Fibroblast of skin of right quadriceps (primary cell): ENCODE measurements around the gene TPM3.
"Not testable (repeated sequence)": the region's sequence is repeated elsewhere in the genome, so short reads cannot be mapped to it uniquely, and the experiment has no call there.

Experiments used
- DNase-seq: peaks from one replicate; pipeline ENCODE4 v3.0.0-alpha.2; 2013

TPM3 gene

GRCh38 chr1:154205778-154206177 lies 13.9 kb upstream of the TPM3 start:
- DNase-seq = not testable (repeated sequence)

DNA sequence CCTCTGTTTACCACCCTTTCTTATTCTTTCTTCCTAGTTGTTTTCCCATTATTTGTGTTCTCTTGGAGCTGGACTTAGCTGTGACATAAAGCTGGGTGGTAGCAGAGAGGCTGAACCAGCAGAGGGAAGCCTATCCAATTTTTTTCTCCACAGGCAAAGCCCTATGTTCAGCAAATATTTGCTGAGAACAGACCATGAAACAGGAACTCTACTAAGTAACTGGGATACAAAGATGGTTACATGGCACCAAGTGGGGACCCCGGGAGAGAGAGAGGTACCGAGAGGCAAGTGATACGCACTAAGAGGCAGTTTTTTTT lies 7.6 kb upstream of the TPM3 start:
- DNase-seq = no peak

GRCh38 chr1:154198756-154199562 lies 7.1 kb upstream of the TPM3 start:
- DNase-seq = peak; percentile 54

DNA sequence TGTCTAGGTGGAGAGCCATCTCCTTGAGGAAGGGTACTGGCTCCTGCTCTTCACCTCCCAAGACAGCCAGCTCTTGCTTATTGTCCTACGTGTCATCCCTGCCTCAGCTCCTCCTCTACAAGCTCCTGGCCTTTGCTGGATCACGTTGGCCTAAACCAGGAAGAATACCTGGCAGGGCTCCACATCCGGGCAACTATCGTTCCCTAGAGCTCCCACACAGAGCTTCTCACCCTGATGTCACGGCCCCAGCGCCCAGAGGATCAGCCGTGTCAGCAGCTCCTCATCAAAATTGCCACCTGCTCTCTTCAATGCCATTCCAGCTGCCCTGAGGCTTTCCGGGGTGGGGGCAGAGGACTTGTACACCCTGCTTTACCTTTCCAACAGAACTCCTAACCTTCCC lies 1.9 kb upstream of the TPM3 start:
- DNase-seq = no peak

DNA sequence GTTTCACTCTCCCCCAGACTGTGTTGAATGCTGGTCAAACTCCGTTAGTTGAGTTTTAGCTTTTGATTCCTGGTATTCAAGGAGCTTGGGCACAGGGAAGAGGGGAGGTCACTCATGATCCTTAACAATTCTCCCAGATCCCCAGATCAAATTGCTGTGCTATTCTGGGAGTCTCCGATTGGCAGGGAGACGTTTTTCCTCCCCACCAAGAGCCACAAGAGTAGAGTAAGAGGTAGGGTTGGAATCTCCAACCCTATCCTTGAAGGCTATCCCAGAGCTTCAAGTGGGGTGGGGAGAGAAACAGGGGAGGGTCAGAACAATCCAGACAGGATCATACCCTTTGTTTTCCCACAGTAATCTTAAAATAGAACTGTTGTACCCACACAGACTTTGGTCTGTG lies 576 bp upstream of the TPM3 start:
- no peak for DNase-seq

- no peak for DNase-seq
These were observed 1.4 kb downstream of the TPM3 start for GRCh38 chr1:154190550-154190949.

GRCh38 chr1:154186852-154187501 lies 4.9 kb downstream of the TPM3 start:
- no peak for DNase-seq

DNA sequence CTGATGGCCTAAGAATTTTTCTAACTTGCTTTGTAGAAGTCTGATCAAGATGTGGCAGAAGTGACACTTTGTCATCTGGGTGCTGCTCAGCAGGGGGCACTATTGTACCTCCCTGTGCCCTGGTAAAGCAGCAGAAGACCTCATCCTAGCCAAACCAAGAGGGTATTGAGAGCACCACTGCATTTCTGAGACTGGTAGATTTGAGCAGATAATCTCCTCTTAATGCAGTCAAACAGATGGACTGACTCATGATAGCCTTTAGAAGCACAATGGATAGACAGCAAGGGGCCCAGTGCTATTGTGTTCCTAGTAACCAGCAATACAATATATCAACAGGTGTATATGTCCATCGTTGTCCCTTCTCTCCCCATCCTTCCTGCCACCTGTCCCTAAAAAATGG lies 5.7 kb downstream of the TPM3 start:
- no peak for DNase-seq

DNA sequence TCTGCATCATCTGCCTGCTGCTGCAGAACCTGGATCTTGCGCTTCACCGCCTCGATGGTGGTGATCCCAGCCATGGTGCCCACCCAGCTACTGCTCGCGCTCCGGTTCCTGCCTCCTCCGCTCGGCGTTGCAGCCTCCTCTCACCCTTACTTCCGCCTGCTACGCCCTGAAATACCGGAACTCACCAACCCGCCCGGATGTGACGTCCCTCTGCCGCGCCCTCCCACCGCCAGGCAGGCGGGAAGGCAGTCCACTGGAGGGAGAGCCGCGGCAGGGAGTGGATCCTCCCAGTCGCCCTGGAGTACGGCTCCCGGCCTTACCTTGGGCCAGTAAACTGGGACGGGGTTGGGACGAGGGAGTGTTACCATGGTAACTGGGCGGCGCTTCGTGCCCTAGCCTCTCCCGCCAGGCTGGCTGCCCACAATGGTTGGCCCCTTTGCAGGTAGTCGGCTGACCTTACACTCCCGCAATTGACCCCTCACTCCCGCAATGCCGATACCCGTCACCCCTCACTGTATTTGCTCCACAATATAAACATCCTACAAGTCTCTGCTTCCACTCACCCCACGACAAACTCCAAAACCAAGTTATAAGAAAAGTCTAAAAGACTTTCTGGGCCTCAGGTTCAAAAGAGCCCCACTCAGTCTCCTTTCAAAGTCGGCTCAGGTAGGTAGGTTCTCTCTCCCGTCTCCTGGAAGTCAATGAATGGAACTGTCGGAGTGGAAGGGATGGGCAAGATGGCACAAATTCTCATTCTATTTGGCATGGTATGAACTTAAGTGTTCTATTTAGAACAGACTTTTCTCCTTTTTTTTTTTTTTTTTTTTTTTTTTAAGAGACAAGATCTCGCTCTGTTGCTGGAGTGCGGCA lies 8.6 kb downstream of the TPM3 start:
- peak; percentile 95 for DNase-seq

DNA sequence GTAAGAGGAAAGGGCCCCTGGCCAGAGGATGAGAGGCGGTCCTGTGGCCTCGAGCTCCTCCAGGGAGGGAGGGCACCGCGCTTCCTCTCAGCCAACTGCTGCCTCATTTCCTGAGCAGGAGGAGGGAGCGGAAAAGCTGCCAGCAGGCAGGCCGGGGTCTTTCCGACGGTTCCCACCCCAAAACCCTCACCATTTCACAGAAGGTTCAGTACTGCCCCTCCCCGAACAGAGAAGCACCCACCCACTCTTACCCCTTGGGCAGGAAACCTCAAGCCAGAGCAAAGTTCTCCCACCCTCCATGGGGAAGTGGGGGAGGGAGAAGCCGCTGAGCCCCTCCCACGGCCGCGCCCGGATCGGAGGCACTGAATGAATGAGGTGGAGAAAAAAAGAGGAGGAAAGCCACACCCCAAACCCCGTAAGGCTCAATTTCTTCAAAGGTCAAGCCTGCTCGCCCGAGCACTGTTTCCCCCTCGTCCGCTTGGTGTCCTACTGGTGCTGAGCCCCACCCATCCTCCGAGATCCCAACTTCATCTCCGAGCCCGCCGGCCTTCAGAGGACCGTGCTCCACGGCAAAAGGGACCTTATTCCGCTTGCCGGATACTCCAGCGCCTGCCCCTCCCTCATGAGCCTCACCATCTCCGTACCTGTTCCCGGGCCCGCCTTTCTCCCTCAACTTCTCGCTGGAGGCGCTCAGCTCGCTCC lies 9.4 kb downstream of the TPM3 start:
- peak; percentile 57 for DNase-seq

- no peak for DNase-seq
These were observed 10.0 kb downstream of the TPM3 start for GRCh38 chr1:154181944-154182343.

DNA sequence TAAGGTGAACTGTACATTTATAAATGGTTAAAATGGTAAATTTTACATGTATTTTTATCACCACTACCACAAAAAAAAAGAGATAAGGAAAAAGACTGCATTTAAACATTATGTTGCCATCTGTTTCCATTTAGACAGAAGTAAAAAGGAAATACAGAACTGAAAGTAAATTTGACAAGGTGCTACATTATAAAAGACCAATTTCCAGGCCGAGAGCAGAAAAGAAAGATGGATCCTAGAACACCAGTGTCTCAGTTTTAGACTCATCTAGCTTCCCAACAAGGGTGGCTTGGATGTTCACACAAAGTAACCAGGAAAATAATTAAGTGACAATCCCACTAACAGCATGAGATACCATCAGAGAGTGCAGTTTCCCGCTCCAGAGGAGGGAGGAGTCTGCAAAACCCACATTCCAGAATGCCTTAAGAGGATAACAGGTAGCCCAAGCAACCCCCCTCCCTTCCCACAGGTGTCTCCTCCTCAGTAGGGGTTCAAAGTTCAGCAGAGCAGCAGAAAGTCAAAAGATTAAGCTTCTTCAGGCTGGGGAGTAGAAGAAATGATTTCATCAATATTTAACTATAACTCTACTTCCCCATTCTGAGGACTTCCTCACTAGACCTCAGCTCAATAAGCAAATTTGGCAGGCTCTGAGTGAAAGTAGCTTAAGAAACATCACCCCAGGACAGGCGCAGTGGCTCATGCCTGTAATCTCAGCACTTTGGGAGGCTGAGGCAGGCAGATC lies 11.8 kb downstream of the TPM3 start:
- DNase-seq = no peak

- no peak for DNase-seq
These were observed 12.7 kb downstream of the TPM3 start for GRCh38 chr1:154178911-154179811.

- no peak for DNase-seq
These were observed 13.9 kb downstream of the TPM3 start for GRCh38 chr1:154178013-154178412.

DNA sequence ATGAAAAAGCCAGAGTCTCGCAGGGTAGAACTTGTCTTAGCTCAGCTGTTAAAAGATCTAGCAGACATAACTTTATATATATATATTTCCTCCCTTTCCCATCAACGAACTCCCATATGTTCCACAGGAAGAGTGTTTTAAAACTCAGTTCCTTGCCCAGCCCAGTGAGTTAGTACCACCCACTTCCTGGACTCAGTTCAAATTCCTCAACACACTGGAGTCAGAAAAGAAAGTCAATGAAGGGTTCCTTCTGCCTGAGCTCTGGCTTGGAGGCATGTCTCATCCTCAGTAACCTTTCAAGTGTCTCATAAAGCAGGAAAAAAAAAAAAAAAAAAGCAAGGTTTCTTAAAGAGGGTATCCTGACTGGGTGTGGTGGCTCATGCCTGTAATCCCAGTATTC lies 15.6 kb downstream of the TPM3 start:
- DNase-seq = peak; percentile 75

DNA sequence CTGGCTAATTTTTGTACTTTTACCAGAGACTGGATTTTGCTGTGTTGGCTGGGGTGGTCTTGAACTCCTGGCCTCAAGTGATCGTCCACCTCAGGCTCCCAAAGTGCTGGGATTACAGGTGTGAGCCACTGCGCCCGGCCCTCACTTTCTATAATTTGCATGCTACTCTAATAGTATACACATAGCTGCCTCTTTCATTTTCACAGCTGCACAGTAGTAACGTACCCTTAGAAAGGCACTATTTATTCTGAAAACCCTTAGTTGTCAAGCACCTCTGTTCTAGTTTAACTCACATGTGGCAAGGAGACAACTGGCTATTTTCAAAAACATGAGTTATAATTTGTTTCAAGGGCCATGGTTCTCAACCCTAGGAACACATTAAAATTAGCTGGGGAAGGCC lies 17.2 kb downstream of the TPM3 start:
- no peak for DNase-seq

DNA sequence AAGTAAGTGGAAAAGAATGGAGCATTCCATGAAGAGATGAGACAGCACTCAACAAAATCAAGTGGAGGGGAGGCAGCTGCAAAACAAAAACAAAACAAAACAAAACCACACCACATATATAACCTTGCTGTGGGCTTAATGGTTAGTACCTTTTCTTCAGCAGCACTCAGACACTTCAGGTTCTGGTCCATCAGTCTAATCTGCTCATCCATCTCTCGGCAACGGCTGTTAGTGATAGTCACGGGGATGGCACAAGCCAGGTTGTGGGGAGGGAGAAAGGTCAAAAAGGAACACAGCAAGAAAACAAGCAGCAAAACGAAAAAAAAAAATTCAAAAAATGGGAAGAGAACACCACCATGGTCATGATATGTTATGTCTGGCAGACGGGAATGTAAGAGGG lies 20.0 kb downstream of the TPM3 start:
- no peak for DNase-seq

GRCh38 chr1:154171223-154171583 lies 20.7 kb downstream of the TPM3 start:
- no peak for DNase-seq

- no peak for DNase-seq
These were observed 21.2 kb downstream of the TPM3 start for GRCh38 chr1:154170547-154171222.

- no peak for DNase-seq
These were observed 24.4 kb downstream of the TPM3 start for GRCh38 chr1:154167461-154167860.

GRCh38 chr1:154166207-154166606 lies 25.7 kb downstream of the TPM3 start:
- no peak for DNase-seq
